NCI-H1092 treated with DMSO at 0.1 percent for 48 hours (cell line): ENCODE data around the gene TNFRSF9.
A peak's percentile ranks its signal among the peaks of the same experiment; 100 is the strongest.

Experiments
- DNase-seq: peaks from one replicate; lab custom pipeline; 2025; lab: John Stamatoyannopoulos, UW

The TNFRSF9 gene

DNA sequence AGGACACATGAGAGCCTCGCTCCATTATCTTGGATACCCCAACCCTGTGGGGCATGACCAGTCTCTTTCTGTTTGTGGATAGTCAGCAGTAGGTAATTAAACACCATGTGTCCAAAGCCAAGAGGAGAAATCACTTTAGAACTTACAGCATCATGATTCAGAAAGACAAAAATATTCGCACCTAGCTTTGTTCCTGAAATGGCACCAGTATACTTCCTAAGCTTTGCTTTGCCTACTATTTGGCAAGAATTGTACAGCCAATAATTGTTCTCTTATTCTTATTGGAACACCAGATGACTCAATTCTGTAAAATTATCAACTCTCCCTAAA, 24.2 kb downstream of the TNFRSF9 start:
- DNase-seq: no peak

- no peak for DNase-seq
These were observed 24.7 kb downstream of the TNFRSF9 start for GRCh38 chr1:7915826-7916500.

- DNase-seq: no peak
These were observed 27.7 kb downstream of the TNFRSF9 start for GRCh38 chr1:7912743-7913557.

- DNase-seq: no peak
These were observed 28.5 kb downstream of the TNFRSF9 start for GRCh38 chr1:7912145-7912544.

- no peak for DNase-seq
These were observed 35.4 kb downstream of the TNFRSF9 start for GRCh38 chr1:7905262-7905661.

DNA sequence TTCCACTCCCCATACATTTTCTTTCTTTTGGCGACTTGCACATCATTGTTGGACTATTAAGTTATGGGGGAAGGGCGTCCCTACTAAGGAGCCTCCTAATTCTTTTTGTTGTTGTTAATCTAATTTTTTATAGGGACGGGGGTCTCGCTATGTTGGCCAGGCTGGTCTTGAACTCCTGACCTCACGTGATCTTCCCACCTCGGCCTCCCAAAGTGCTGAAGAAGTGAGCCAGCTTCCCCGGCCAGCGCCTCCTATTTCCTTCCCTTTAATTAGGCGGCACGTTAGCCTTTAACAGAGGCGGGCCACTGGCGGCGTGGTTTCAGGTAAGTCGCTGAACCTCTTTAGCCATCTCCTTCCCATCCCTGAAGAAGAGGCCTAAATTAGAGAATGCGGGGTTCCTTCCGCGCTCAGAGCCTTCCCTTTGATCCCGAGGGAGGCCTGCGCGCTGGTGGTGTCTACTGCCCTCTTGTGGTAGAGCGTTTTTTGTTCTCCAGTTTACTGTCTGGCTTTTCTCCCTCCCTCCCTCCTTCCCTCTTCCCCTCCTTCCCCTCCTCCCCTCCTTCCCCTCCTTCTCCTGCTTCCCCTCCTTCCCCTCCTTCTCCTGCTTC, 38.1 kb downstream of the TNFRSF9 start:
- DNase-seq: peak; percentile 79

- DNase-seq: no peak
These were observed 40.9 kb downstream of the TNFRSF9 start for GRCh38 chr1:7899741-7900140.

DNA sequence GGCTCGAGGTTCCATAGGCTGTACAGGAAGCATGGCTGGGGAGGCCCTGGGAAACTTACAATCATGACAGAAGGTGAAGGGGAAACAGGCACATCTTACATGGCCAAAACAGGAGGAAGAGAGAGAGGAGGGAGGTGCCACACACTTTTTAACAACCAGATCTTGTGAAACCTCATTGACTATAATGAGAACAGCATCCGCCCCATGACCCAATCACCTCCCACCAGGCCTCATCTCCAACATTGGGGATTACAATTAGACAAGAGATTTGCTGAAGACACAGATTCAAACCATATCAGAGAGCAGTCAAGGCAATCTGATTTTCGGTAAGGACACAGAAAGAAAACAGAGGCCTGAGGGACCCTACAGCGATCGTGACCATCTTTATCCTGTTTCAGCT, 41.7 kb downstream of the TNFRSF9 start:
- DNase-seq: no peak

DNA sequence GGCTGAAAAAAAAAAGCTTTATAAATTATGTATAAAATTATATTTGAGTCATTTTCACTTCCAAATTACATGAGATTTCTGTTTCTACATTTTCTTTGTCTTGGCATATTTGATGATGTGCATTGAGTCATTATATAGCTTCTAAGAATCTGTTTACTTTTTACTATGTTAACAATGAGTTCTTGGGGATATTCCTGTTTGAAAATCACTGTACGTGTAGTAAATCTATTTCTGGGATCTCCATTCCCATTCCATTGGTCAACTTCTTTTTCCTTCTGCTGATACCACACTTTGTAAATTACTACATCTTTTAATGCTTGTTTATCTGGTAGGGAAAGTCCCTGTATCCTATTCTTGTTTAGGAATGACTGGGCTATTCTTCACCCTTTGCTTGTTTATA, 43.6 kb downstream of the TNFRSF9 start:
- no peak for DNase-seq

- DNase-seq: no peak
These were observed 47.0 kb downstream of the TNFRSF9 start for GRCh38 chr1:7893529-7894180.

- no peak for DNase-seq
These were observed 48.8 kb downstream of the TNFRSF9 start for GRCh38 chr1:7891804-7892203.

- DNase-seq: no peak
These were observed 49.8 kb downstream of the TNFRSF9 start for GRCh38 chr1:7890853-7891252.

DNA sequence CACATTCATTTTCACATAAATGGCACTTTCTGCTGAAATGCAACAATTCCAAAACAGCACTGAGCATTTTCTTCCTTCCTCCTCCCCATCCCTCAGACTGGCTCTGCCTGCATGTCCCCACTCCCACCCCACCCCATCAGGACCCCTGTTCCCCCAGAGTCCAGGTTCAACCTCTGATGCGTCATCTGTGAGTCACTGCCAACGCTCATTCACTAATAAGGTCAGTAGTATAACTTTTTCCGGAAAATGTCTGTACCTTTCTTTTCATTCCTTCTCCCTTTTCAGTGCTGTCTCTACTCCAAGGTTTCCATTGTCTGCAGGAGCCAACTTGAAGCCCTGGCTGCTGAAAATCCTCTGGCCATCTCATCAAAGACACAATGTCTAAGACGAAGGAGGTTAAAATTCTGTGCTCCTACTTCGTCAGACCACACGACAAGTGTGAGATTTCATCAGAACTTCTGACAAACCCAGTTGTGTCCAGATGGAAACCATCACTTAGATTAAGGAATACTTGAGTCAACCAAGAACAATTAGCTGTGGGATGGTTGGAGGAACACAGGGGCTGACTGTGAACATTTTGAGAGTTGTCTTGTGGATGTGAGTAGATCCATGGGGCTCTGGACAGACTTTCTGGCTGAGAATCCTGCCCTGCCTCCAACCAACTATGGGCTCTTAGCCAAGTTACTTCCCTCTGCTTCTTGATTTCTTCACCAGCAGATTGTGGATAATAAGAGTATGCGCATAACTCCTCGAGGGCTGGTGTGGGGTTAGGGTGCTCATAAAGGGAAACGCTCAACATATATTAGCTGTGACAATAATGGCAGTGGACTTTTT, 52.2 kb downstream of the TNFRSF9 start:
- no peak for DNase-seq

- DNase-seq: peak; percentile 73
These were observed 54.3 kb downstream of the TNFRSF9 start for GRCh38 chr1:7886405-7886745.

DNA sequence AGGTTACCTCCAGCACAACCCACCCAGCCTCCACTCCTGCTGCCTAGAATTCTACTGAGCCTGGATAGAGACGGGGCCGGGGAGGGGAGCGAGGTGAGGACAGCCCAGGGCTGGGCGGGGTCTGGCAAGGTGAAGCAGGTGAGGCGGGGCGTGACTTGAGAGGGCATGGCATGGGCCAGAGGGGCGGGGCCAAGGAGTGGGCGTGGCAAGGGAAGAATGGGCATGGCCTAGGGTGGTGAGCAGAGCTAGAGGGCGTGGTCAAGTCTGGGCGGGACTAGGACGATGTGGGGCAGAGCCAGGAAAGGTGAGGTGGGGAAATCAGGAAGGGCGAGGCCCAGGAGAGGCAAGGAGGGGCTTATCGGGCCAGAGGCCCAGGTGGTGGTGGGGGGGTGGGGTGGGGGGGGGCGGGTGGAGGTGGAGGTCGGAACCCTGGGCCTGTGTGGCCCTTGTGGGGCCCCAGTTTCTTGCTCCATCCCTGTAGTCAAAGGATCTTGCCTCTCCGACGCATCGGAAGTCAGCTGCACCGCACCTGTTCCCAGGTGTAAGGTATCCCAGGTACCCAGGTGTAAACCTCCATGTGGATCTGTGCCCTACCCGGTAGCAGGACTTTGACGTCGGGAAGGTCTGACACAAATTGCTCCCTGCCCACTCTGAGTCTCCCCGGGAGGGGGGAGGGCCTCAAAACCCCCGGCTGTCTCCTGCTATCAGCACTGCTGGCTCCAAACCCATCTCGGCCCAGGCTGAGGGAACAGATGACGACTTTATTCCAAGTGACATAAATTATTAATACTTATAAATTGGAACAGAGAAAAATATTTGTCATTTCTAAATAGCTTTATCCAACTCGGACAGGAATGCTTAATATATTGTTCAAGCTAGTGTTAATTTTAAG, 54.9 kb downstream of the TNFRSF9 start:
- no peak for DNase-seq

DNA sequence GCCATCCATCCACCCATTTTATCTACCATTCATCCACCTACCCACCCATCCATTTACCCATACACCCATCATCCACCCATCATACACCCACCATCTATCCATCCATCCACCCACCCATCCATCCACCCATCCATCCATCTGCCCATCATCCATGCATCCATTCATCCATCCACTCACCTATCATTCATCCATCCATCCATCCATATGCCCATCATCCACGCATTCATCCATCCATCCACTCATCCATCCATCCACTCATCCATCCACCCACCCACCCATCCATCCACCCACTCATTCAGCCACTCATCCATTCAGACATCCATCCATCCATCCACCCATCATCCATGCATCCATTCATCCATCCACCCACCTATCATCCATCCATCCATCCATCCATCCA, 55.9 kb downstream of the TNFRSF9 start:
- DNase-seq: no peak

DNA sequence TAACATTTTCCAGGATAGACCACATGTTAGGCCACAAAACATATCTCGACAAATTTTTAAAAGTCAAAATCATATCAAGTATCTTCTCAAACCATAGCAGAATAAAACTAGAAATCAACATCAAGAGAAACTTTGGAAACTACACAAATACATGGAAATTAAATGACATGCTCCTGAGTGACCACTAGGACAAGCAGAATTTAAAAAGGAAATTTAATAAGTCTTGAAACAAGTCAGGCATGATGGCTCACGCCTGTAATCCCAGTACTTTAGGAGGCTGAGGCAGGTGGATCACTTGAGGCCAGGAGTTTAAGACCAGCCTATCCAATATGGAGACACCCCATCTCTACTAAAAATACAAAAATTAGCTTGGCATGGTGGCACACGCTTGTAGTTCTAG, 61.4 kb downstream of the TNFRSF9 start:
- DNase-seq: no peak

GRCh38 chr1:7878027-7878426, 62.6 kb downstream of the TNFRSF9 start:
- no peak for DNase-seq

DNA sequence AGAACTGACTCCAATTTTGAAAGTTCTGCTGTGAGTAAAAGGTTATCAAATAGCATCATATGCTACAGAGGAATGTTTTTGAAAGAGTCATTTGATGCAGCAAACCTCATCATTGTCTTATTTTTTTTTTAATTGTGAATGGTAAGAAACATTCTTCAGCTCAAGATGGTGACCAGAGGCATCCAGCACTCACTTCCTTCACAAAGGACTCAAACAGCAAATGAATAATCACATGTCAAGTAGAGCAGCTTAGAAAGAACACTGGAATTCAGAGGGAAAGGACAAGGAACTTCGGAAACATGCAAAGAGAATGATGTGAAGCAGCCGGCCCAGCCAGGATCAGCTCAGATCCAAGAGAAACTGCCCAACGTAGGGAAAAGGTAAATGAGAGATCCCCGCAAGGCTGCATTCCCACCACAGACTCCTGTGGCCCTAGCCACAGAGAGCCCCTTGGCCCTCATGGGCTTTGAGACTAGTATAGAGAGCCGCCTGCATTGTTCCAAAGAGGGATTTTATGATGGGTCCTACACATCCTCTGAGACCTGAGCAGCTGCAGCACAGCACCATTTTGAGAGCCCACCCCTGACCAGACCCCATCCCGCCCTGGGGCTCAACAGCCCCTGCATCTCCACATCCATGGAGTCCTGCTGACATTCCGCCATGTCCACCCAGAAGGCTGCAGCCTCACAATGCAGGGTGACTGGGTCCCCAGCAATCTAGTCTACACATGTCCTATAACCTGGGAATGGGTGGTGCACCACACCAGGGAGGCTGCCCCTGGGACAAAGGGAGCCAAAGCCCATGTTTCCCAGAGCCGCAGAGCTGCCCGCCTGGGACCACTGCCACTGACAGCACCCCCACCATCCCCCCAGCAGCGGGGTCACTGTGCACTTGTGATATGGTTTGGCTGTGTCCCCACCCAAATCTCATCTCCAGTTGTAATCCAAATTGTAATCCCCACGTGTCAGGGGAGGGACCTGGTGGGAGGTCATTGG, 66.5 kb downstream of the TNFRSF9 start:
- no peak for DNase-seq

DNA sequence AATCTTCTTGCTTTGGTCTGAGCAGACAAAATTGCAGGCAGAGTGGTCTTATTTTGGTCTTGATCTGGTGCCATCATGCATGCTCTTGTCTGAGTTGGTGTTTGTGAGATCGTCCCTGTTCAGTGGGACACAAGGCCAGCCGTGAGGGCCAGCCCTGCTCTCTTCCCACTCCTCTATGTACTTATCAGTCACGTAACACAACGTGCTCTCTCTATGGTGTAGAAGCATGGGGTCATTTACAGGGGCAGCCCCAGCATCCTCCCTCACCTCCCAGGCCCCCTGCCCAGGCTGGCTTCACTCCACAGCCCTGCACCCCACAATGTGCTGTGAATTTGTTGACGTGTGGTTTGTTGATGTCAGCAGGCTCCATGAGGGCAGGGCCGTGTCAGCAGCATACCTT, 69.5 kb downstream of the TNFRSF9 start:
- DNase-seq: no peak
